Activated CD4-positive, alpha-beta T cell treated with anti-CD3 and anti-CD28 coated beads for 4 hours (primary cell): ENCODE measurements around the gene SMARCB1.

Experiments used
- DNase-seq, 2 donors: peaks; one replicate each; pipeline ENCODE4 v3.0.0-alpha.2; 2020

Gene SMARCB1

DNA sequence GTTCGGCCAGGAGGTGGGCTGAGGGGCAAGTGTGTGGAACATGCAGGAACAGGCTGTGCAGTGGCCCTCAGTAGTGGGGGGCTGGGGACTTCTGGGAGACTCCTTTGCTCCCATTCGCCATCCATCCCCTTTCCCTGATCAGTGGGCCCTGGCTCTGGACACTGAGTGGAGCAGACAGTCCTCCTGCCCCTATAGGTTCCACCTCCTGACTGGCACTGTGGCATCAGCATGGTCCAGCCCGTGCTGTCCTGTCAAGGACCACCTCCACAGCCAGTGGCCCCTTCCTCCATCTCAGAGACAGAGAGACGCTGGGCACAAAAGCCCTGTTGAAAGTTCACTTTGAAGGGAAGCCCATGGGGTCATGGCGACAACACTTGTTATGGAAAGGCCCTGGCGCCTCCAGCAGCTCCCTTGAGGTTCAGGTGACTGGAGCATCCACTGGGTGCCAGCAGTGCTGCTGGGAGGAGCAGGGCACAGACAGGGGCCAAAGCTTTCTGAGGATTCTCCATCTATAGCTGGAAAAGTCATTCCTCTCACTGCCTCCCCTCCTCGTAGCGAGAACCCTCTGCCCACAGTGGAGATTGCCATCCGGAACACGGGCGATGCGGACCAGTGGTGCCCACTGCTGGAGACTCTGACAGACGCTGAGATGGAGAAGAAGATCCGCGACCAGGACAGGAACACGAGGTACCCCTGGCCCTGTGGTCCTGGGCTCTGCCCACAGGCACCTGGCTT lies 46.4 kb downstream of the SMARCB1 start:
- no peak for DNase-seq

DNA sequence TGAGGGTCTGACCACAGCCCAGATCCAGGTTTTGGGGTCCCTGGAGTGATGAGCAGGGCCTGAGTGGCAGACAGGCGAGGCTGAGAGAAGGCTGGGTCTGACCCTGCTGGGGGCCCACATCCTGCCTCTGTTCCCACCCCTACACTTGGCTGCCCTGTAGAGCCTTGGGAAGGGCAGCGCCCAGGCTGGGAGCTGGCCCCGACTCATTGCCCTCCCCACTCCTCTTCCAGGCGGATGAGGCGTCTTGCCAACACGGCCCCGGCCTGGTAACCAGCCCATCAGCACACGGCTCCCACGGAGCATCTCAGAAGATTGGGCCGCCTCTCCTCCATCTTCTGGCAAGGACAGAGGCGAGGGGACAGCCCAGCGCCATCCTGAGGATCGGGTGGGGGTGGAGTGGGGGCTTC lies 47.1 kb downstream of the SMARCB1 start:
- no peak for DNase-seq

DNA sequence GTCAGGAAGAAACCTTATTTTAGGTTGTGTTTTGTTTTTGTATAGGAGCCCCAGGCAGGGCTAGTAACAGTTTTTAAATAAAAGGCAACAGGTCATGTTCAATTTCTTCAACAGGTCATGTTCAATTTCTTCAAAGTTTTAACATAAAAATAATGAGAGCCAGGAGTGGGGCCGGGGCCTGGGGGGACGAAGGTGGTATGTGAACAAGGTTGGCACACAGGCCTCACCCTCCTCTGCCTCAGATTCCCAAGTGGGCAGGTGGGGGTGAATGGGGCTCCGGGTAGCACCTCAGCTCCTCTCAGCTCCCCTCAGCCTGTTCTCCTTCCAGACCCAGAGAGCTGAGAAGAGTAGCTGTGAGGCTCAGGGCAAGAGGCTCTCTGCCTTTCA lies 47.6 kb downstream of the SMARCB1 start:
- no peak for DNase-seq

- DNase-seq = no peak
Measured at GRCh38 chr22:23834793-23835483, 48.2 kb downstream of the SMARCB1 start.

- DNase-seq = no peak
Measured at GRCh38 chr22:23835484-23836144, 48.8 kb downstream of the SMARCB1 start.

- no peak for DNase-seq
Measured at GRCh38 chr22:23836281-23836680, 49.5 kb downstream of the SMARCB1 start.

GRCh38 chr22:23836692-23837495 lies 50.1 kb downstream of the SMARCB1 start:
- DNase-seq = no peak

GRCh38 chr22:23837496-23837859 lies 50.7 kb downstream of the SMARCB1 start:
- no peak for DNase-seq

DNA sequence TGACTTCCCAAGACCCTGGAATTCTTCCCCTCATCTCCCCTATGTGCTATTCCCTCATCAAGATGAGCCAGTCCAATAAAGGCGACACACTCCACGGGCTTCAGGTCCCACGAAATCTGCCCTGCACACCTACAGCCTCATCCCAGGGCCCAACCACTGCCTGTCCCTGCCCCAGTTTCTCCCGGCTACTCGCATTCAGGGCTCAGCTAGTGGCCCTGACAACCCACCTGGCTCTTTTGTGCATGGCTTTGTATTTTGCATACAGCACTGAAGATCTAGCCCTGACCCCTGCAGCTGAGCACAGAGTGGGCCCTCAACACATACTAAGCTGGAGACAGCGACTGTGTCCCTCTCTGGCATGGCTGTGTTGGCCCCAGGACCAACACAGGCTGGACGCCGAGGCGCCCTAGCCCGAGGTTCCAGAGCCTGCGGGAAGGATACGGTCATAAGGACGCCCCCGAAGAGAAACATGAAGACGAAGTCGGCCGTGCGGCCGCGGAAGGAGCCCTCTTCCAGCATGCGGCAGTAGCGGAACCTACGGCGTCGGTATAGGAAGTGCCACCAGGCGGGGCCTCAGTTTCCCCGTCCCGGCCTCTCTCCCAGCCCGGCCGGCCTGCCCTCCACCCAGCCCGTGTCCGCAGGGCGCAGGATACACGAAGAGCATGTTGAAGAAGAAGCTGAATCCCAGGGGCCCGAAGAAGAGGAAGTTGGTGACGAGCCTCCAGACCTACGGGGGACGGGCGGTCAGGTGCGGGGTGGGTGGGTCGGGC lies 51.3 kb downstream of the SMARCB1 start:
- no peak for DNase-seq

DNA sequence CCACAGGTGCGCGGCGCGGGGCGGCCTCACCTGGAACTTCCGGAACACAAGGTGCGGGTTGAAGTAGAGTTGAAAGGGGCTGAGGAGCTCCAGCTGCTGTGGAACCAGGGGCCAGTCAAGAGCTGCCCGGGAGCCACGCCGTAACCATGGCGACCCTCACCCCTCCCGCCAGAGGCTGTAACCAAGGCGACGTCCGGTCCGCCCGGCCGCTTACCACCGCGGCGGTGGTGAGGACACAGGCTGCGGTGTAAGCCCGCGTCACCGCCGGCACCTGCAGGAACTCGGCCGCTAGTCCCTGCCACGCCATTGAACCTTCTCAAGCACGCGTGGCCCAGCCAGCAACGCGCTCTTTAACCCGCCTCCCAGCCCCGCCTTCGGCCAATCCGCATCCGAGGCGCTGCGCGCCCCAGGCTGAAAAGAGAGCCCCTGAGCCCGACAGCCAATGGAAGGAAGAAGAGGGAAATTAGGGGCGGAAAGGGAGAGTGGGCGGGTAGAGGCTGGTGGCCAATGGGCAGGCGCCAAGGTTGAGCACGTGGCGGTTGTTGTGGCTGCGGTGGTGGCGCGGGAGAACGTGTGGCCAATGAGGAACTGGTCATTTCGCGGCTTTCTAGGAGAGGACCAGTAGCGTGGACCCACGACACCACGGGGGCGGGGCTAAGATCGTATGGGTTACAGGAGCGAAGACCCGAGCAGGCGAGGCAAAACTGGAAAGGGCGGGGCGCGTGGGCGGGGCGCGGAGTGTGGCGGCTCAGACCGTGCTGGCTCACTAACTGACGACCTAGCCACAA lies 52.1 kb downstream of the SMARCB1 start, which contains the start of gene DERL3:
DERL3 (minus strand) TSS at position 326 of the 788 bp plus-strand sequence; CDS start at position 307, 19 bp downstream.
- peak; percentile 93 to 94 for DNase-seq

- DNase-seq = no peak
Measured at GRCh38 chr22:23840026-23840425, 53.3 kb downstream of the SMARCB1 start.

- no peak for DNase-seq
Measured at GRCh38 chr22:23841292-23841691, 54.5 kb downstream of the SMARCB1 start.

DNA sequence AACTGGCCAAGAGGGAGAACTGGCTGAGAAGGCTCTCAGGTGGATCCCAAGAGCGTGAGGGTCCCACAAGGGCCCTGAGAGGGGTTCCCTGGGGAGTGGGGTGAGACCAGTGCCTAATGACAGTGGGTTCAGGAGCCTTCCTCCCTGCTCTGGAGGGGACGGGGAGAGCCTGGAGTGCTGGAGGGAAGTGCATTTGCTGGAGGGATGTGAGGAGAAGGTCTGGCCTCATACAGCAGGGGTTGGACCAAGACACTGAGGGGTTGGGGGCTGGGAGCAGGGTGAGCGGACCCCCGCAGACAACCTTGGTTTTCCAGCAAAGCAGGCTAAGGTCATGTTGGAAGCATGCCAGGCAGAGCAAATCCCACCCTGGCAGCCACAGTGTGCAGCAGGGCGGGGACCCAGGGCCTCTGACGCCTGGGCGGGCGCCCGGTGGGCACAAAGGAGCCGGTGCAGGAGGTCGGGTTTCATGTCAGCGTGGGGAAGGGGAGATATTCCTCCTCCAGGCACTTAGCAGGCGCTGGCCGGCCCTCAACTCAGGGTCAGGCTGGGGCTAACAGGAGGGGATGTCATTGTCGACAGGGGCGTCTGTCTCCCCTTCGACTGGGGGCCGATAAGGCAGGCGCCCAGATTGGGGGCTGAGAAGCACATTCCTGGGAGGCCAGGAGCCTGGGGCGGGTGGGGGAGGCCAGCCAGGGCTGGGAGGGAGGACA lies 55.1 kb downstream of the SMARCB1 start:
- no peak for DNase-seq

- DNase-seq = no peak
Measured at GRCh38 chr22:23842599-23842998, 55.8 kb downstream of the SMARCB1 start.

- no peak for DNase-seq
Measured at GRCh38 chr22:23844739-23845202, 58.0 kb downstream of the SMARCB1 start.

DNA sequence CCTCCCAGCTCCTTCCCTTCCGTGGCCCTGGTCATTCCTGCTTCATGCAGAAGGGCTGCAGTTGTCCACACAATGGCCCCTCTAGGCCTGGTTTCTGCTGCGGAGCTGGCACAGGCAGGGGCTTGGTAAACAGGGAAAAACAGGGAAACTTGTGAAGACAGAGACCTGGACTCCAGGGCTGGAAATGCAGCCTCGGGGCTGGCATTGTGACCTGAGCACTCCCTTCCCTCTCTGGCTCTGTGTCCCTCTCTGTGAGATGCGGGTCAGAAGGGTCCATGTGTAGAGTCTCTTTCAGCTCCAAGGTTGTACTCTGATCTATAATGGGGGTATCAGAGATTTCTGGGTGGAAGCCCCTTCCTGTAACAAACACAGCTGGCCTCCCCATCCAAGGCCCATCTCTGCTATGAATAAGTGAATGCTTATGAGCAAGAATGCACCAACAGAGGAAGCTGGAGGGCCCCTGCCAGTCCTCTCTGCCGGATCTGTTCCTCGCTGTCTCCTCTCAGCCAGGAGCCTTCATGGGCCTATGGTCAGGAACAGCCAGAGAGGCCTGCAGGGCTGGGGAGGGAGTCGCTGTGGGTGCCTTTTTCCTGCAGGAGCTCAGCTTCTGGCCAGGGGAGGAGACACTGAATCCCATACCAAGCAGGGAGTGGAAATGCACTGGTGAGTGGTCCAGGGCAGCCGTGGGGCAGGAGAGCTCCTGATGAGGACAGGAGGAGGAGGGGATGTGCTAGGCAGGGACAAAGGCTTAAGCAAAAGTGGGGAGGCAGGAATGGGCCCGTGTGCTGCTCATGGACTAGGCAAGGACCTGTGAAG lies 58.7 kb downstream of the SMARCB1 start:
- DNase-seq = no peak

- DNase-seq = no peak
Measured at GRCh38 chr22:23846081-23846469, 59.3 kb downstream of the SMARCB1 start.

GRCh38 chr22:23847310-23847920 lies 60.6 kb downstream of the SMARCB1 start:
- DNase-seq = no peak
